HG03571 (cell line): Measurements from ENCODE around the gene EYA2.

Source experiments
- ATAC-seq: cut with Tn5 transposase; IDR thresholded peaks from one replicate; pipeline ENCODE4 v1.9.1; 2021; ENCODE audit not compliant: unreplicated experiment

EYA2 gene

DNA sequence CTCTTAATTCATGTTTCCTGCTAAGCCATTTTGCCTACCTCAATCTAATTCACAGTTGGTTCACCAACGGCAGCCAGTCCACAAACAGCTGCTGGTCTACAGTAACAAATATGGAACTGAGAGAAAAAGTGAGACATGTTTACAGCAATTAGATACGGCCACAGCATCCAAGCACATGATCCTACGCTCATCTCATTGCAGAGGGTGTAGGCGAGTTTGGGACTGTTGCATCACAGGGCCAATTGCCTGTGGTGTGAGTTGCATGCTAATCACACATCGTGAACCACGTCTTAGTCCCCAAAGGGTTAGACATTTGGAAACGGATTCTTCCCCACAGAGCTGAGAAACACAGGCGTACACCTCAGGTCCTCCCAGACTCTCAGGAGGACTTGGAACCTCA lies 166.9 kb downstream of the EYA2 start:
- no peak for ATAC-seq

GRCh38 chr20:47062226-47062890 lies 167.7 kb downstream of the EYA2 start:
- ATAC-seq, result no peak

DNA sequence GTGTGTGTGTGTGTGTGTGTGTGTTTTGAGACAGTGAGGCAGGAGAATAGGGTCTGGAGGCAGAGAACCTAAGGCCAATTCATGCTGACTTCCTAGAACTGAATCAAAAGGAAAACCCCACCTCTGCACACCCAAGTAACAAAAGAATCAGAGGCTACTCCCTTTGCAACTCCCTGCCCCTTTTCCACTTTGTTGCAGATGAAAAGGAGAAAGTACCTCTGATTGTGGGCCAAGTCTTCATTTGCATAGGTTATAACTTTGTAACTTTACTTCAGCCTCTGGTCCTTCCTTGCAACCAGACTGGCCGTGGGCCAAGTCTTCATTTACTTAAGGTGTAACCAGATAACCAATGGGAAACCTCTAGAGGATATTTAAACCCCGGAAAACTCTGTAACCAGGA lies 168.8 kb downstream of the EYA2 start:
- no peak for ATAC-seq

DNA sequence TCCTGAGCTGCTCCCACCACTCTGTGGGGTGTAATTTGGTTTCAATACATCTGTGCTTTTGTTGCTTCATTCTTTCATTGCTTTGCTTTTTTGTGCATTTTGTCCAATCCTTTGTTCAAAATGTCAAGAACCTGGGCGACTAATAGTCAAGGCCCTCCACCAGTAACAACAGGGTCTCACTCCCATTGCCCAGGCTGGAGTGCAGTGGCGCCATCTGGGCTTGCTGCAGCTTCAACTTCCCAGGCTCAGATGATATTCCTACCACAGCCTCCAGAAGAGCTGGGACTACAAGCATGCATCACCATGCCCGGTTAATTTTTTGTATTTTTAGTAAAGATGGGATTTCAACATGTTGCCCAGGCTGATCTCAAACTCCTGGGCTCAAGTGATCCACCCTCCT lies 169.2 kb downstream of the EYA2 start:
- ATAC-seq, result no peak

DNA sequence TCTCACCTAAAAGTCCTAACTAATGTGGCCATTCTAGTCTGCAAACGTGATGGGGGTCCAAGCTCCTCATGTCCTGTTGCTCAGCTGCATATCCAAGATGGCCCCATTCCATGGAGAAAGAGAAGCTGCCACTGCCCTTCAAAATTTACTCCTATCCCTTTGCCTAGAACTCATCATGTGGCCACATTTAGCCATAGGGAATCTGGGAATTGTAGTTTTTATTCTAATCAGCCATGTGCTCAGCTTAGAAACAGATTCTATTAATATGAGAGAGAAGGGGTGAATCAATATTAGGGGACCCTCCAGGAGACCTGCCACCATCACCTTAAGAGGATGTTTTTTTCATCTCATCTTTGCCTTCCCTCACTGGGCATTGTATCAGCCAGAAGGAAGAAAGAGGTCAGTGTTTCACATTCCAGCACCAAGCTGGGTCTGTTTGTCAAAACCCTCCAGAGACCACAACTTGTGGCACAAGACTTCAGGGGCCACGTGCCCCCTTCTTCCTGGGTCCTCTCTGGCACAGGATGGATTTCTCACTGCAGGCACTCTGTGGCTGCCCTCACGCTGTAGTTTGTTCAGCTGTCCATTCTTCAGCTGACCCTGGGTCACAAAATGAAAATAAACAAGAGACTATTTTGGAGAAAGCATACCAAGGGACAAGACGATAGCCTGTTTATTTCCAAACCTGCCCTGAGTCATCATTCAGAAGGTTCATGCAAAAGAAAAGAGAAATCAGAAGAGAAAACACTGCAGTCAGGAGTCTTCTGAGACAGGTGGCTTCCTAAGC lies 172.0 kb downstream of the EYA2 start:
- ATAC-seq, result no peak

DNA sequence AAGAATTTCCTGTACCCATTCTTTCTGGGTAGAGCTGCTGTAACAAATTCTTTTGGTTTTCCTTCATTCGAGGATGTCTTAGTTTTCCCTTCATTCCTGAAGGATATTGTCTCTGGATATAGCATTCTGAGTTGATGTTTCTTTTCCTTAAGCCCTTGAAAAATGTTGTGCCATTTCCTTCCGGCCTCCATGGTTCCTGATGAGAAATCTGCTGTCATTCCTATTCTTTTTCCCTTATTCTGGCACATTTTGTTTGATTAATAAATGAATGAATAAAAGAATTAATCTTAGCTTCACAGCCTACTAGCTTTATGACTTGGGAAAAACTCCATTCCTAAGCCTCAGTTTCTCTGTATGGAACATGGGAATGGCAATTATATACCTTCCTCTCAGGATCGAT lies 173.1 kb downstream of the EYA2 start:
- no peak for ATAC-seq

DNA sequence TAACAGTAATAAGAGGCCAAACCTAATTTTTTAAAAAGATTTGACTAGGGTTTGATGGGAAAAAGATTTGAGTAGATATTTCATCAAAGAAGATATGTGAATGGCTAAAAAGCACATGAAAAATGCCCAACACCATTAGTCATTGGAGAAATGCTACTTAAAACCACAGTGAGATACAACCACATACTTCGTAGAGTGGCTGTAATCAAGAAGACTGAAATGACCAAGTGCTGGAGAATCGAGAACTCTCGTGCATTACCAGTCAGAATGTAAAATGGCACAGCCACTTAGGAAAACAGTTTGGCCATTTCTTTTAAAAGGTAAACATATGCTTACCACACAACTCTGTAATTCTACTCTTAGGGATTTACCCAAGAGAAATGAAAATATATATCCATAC lies 175.5 kb downstream of the EYA2 start:
- no peak for ATAC-seq

- ATAC-seq, result no peak
Measured at GRCh38 chr20:47071646-47072185, 177.1 kb downstream of the EYA2 start.

- ATAC-seq, result no peak
Measured at GRCh38 chr20:47073766-47074475, 179.3 kb downstream of the EYA2 start.

GRCh38 chr20:47075263-47075662 lies 180.6 kb downstream of the EYA2 start:
- ATAC-seq, result no peak

GRCh38 chr20:47079047-47079446 lies 184.4 kb downstream of the EYA2 start:
- ATAC-seq, result no peak

DNA sequence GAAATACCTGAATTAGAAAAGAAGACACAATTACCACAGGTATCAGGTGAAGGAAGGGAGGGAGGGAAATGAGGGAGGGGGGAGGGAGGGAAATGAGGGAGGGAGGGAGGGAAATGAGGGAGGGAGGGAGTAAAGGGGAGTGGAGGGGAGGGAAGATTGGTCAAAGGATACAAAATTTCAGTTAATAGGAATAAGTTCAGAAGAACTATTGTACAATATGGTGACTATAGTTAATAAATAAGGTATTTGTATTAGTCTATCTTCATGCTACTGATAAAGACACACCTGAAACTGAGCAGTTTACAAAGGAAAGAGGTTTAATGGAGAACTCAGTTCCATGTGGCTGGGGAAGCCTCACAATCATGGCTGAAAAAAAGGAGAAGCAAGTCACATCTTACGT lies 185.7 kb downstream of the EYA2 start:
- no peak for ATAC-seq

GRCh38 chr20:47086316-47086715 lies 191.7 kb downstream of the EYA2 start:
- ATAC-seq, result no peak

DNA sequence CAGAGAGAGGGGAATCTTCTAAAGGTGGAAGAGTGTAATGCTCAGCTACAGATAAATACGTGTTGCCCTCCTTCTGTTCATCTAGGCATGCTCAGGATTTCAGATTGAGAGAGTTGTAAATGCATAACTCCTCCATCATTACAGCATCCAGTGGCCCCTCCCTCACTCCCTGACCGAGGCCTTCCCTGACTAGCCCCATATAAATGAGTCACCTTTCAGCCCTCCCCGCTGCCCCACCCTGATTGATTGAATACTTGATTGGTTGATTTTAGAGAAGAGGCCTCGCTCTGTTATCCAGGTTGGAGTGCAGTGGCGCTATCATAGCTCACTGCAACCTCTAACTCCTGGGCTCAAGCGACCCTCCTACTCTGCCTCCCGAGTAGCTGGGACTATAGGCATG lies 193.7 kb downstream of the EYA2 start:
- ATAC-seq, result no peak

DNA sequence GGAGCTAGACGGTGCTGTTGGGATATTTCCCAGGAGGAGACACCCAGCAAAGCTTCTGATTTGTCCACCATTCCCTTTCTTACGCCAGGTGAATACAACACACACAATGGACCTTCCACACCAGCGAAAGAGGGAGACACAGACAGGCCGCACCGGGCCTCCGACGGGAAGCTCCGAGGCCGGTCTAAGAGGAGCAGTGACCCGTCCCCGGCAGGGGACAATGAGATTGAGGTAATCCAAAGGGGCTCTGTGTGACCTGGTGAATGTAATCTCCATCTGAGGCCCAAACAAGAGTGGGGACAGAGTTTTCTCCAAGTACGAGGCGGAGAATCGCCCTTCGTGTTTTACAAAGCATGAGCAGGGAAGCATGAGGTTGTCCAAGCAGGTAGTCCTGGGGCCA lies 194.5 kb downstream of the EYA2 start:
- no peak for ATAC-seq

DNA sequence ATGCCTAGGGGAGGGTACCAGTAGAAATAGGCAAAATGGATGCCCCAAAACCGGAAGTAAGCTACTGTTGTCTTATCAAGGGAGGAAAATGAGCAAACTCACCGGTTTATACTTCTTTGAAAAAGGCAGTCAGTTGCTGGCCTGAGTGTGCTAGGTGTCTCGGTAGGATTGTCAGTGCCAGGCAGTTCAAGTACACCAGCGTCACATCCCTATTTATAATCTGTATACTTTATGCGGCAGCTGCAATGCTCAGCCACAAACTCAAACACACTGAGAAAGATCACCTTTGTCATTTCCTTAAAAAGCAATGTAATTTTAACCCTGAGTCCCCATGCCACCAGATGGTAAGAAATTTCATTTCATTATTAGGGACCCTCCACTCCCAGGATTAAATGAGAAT lies 196.2 kb downstream of the EYA2 start:
- no peak for ATAC-seq

DNA sequence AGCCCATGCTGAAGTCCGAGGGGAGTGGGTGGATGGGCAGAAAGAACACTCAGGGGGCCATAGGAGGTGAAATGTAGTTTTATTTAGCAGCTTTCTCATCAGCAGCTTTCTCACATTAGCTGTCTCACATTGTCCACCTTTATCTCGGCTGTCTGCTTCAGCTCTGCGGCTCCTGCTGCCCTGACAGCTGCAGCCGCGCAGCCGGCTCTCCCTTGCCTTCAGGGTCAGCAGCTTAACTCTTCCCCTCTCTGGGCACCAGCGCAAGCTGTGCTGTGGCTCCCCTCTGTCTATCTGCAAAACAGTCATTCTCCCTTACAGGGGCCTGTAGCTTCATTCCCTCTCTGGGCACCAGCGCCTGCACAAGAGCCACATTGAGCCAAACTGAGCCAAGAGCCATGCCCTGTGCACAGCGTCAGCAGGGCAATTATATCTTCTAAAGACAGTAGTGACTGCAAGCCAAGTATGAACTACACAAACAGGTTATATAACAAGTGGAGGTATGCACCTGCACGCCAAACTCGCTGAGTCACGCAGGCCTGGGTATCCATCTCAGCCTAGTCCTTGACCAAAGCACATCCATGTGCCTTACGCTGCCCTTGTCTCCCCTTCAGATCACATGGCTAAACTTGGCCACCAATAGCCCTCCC lies 198.8 kb downstream of the EYA2 start:
- no peak for ATAC-seq

GRCh38 chr20:47095690-47096089 lies 201.0 kb downstream of the EYA2 start:
- ATAC-seq, result no peak

- ATAC-seq, result no peak
Measured at GRCh38 chr20:47097691-47098622, 203.3 kb downstream of the EYA2 start.

GRCh38 chr20:47099093-47099492 lies 204.4 kb downstream of the EYA2 start:
- no peak for ATAC-seq
